ENCODE data around the gene FOXI1. TPM values are rescaled to one million over a fixed set of nuclear protein-coding genes. Genes with fewer than 3 reads are reported as not detected.
A peak's percentile ranks its signal among the peaks of the same experiment; 100 is the strongest.

FOXI1 gene
- polyA plus RNA-seq, 2 of the 4 experiments (the other 2 are of a cell fraction), result not detected

- FAIRE-seq (no peak), DNase-seq (ENCODE audit: low read depth in 1 of 2, low spot score in 1 of 2) (no peak), ATAC-seq (no peak)
- WGBS (ENCODE audit: missing lambda C conversion rate), result 88% methylated on average over 12 of the region's 12 CpGs
- ChIA-PET POLR2A (no interaction called here), CTCF (no interaction called here)
- H3K4me1 ChIP-seq, result peaks cover 18% of the 10 kb centered on the region
- no peak overlapping the region for H3K4me2 ChIP-seq
- TF ChIP-seq PHF8 (IDR thresholded peaks at IDR 0.05; ENCODE audit: borderline replicate concordance, low read depth) (no peak), REST (IDR thresholded peaks at IDR 0.05) (no peak), HEYL (CRISPR knock-in tag; IDR thresholded peaks at IDR 0.05) (no peak), ELK1 (IDR thresholded peaks at IDR 0.05; ENCODE audit: low read depth, low read length) (no peak), TFCP2L1 (CRISPR knock-in tag; IDR thresholded peaks at IDR 0.05) (no peak), ZC3H11A (IDR thresholded peaks at IDR 0.05) (no peak)
- no peak overlapping the region for H3K4me3 ChIP-seq
- H3K9me3 ChIP-seq, result no peaks in the 10 kb centered on the region
- H3K27ac ChIP-seq, result peak overlapping the region in 1 of 2 experiments; percentile 65; a peak in 1 of 6 replicates
Observed at GRCh38 chr5:170147051-170147752, 41.5 kb downstream of the FOXI1 start.

DNA sequence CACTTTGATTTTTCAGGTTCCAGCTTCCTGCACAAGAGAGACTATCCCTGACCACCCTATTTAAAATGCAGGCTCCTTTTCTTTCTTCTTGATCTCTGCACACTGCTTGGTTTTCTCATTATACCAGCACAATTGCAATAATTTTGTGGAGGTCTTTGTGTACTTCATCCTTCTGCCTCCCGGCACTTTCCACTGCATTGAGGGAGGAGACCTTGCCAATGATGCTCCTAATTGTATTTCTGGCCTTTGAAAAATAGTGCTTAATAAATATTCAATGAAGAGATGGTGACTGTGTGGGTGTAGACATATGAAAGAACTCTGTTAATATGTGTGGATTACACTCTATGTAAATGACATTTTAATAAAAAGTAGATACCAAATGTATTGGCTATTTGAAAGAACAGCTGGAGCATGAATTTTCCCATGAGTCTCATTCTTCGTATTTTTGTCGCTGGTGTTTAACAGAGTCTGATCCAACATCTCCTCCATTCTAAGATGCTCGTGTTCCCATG lies 42.1 kb downstream of the FOXI1 start:
- H3K4me2 ChIP-seq, result no peak overlapping the region
- TF ChIP-seq, protein P1, sequence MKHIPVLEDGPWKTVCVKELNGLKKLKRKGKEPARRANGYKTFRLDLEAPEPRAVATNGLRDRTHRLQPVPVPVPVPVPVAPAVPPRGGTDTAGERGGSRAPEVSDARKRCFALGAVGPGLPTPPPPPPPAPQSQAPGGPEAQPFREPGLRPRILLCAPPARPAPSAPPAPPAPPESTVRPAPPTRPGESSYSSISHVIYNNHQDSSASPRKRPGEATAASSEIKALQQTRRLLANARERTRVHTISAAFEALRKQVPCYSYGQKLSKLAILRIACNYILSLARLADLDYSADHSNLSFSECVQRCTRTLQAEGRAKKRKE (CRISPR knock-in tag; IDR thresholded peaks at IDR 0.05; ENCODE audit: low read depth), result no peak
- TF ChIP-seq, protein P2, sequence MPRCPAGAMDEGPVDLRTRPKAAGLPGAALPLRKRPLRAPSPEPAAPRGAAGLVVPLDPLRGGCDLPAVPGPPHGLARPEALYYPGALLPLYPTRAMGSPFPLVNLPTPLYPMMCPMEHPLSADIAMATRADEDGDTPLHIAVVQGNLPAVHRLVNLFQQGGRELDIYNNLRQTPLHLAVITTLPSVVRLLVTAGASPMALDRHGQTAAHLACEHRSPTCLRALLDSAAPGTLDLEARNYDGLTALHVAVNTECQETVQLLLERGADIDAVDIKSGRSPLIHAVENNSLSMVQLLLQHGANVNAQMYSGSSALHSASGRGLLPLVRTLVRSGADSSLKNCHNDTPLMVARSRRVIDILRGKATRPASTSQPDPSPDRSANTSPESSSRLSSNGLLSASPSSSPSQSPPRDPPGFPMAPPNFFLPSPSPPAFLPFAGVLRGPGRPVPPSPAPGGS (IDR thresholded peaks at IDR 0.05), result no peak
- TF ChIP-seq RAD21 (conservative IDR thresholded peaks at IDR 0.05 in 1 of 2, IDR thresholded peaks at IDR 0.05 in 1 of 2) (no peak), PHF8 (IDR thresholded peaks at IDR 0.05; ENCODE audit: borderline replicate concordance, low read depth) (no peak), NPAS2 (CRISPR knock-in tag; IDR thresholded peaks at IDR 0.05; ENCODE audit: borderline replicate concordance) (no peak), HDAC2 (IDR thresholded peaks at IDR 0.05) (no peak), HOXB5 (CRISPR knock-in tag; IDR thresholded peaks at IDR 0.05) (no peak), FOSL2 (IDR thresholded peaks at IDR 0.05) (no peak), FOSL2 (CRISPR knock-in tag; IDR thresholded peaks at IDR 0.05) (no peak), JUNB (IDR thresholded peaks at IDR 0.05) (no peak), CBX8 (IDR thresholded peaks at IDR 0.05) (no peak), MAFK (IDR thresholded peaks at IDR 0.05; ENCODE audit: partially characterized antibody) (no peak), SREBF2 (IDR thresholded peaks at IDR 0.05) (no peak), CBX2 (IDR thresholded peaks at IDR 0.05; ENCODE audit: borderline replicate concordance, low read depth) (no peak), RCOR1 (IDR thresholded peaks at IDR 0.05; ENCODE audit: low read depth, low read length) (no peak)
- TF ChIP-seq, protein P3, sequence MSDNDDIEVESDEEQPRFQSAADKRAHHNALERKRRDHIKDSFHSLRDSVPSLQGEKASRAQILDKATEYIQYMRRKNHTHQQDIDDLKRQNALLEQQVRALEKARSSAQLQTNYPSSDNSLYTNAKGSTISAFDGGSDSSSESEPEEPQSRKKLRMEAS (IDR thresholded peaks at IDR 0.05), result no peak
- H3K4me1 ChIP-seq, result peaks cover 24% of the 10 kb centered on the region
- CTCF ChIA-PET, result no interaction called here
- H3K9me3 ChIP-seq, result no peaks in the 10 kb centered on the region
- POLR2A ChIA-PET, result no interaction called here
- H3K4me3 ChIP-seq, result no peak overlapping the region
- no peak for DNase-seq (ENCODE audit: low read depth in 1 of 2, low spot score in 1 of 2)
- WGBS (ENCODE audit: missing lambda C conversion rate), result 87% methylated on average over 4 of the region's 4 CpGs
- no peak for FAIRE-seq
- ATAC-seq, result no peak
- peak overlapping the region in 1 of 2 experiments; percentile 65; a peak in 3 of 6 replicates for H3K27ac ChIP-seq

Measured in A549 (cell line).